ENCODE measurements around the gene ACP7. TPM values are rescaled to one million over a fixed set of nuclear protein-coding genes. Genes with fewer than 3 reads are reported as not detected.
"Not testable (repeated sequence)": the region's sequence is repeated elsewhere in the genome, so short reads cannot be mapped to it uniquely, and the experiment has no call there.

Gene ACP7
- total RNA-seq, 2 experiments from 2014 or later: not detected

DNA sequence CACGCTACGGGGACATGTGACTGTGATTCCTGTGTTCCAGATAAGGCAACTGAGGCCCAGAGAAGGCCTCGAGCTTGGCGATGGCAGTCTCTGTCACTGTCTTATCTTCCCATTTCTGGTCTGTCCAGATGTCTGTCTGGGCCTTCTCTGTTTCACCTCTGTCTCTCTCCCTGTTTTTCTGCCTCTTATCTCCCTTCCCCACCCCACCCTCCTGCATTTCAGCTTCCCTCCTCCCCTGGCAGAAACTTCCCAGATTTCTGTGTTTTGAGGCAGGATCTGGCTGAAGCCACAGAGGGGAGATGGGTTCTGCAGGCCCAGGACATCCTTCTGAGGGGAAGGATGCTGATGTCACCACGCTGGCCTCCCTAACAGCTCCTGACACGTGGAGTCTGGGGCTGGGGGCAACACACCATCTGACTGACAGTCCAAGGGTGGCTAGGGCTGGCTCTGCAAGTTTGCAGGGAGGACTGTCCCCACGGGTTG, 55.8 kb downstream of the ACP7 start:
- no peaks in the 10 kb centered on the region for H3K36me3 Mint-ChIP-seq (ENCODE audit: low read depth)
- H3K4me1 Mint-ChIP-seq (ENCODE audit: low read depth): peaks cover 2% of the 10 kb centered on the region
- intact Hi-C loops (cut with micrococcal nuclease): no loop called here
- H3K4me3 Mint-ChIP-seq: no peak overlapping the region
- no peak for DNase-seq
- no peaks in the 10 kb centered on the region for H3K9me3 Mint-ChIP-seq
- H3K27ac Mint-ChIP-seq: no peak overlapping the region
- CTCF ChIA-PET: interaction anchor here (0.8 kb wide), 1 partner anchor 18 kb away, joined by 3 read pairs; no protein-coding TSS in a partner anchor
- no peaks in the 10 kb centered on the region for H3K27me3 Mint-ChIP-seq (ENCODE audit: low read depth)

DNA sequence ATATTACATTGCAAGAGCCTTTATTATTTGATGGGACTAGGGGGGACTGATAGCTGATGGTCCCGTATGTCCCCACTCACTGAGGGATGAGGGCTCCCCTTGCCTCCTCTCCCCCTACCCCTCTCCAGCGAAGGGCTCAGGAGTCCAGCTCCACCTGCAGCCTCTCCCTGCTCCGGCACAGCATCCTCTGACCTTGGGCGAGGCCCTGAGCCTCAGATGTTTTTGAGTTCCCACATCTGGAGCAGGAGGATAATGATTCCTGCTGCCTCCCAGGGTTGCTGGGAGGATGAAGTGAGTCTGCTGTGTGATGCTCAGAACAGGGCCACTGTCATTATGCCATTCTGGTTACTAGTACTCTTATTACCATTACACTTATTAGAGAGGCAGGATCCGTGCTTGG, 56.4 kb downstream of the ACP7 start:
- Mint-ChIP-seq H3K9me3 (no peaks in the 10 kb centered on the region), H3K27me3 (ENCODE audit: low read depth) (no peaks in the 10 kb centered on the region), H3K36me3 (ENCODE audit: low read depth) (no peaks in the 10 kb centered on the region), H3K4me1 (ENCODE audit: low read depth) (peaks cover 2% of the 10 kb centered on the region), H3K4me3 (no peak overlapping the region), H3K27ac (no peak overlapping the region)
- no peak for DNase-seq
- intact Hi-C loops (cut with micrococcal nuclease): no loop called here
- CTCF ChIA-PET: interaction anchor here (0.8 kb wide), 1 partner anchor 18 kb away, joined by 3 read pairs; no protein-coding TSS in a partner anchor

DNA sequence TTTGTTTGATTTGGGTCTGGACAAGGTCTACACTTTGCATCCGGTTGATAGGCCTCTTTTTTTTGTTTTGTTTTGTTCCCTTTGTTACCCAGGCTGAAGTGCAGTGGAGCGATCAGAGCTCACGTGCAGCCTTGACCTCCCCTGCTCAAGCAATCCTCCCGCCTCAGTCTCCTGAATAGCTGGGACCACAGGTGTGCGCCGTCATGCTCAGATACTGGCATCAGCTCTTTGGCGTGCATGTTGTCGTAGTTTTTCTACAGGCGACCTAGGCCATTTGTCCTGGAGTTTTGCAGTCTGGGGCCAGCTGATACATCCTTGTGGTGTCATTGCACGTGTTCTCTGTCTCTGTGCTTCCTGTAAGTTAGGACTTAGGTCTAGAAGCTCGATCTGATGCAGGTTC, 57.8 kb downstream of the ACP7 start:
- CTCF ChIA-PET: no interaction called here
- Mint-ChIP-seq H3K27ac (no peak overlapping the region), H3K4me1 (ENCODE audit: low read depth) (peaks cover 2% of the 10 kb centered on the region), H3K36me3 (ENCODE audit: low read depth) (no peaks in the 10 kb centered on the region), H3K27me3 (ENCODE audit: low read depth) (no peaks in the 10 kb centered on the region), H3K9me3 (no peaks in the 10 kb centered on the region), H3K4me3 (no peak overlapping the region)
- no peak for DNase-seq
- intact Hi-C loops (cut with micrococcal nuclease): no loop called here

GRCh38 chr19:39142630-39143029, 58.5 kb downstream of the ACP7 start:
- no peaks in the 10 kb centered on the region for H3K36me3 Mint-ChIP-seq (ENCODE audit: low read depth)
- no peak overlapping the region for H3K4me3 Mint-ChIP-seq
- CTCF ChIA-PET: interaction anchor here (1.4 kb wide), 1 partner anchor 10 kb away, joined by 5 read pairs; no protein-coding TSS in a partner anchor
- H3K9me3 Mint-ChIP-seq: no peaks in the 10 kb centered on the region
- no peak overlapping the region for H3K27ac Mint-ChIP-seq
- no peaks in the 10 kb centered on the region for H3K4me1 Mint-ChIP-seq (ENCODE audit: low read depth)
- H3K27me3 Mint-ChIP-seq (ENCODE audit: low read depth): no peaks in the 10 kb centered on the region
- intact Hi-C loops (cut with micrococcal nuclease): no loop called here
- no peak for DNase-seq

GRCh38 chr19:39143757-39144289, 59.7 kb downstream of the ACP7 start:
- H3K4me3 Mint-ChIP-seq; intact Hi-C loops (cut with micrococcal nuclease); H3K36me3 Mint-ChIP-seq (ENCODE audit: low read depth); H3K4me1 Mint-ChIP-seq (ENCODE audit: low read depth); DNase-seq; H3K9me3 Mint-ChIP-seq; H3K27ac Mint-ChIP-seq; H3K27me3 Mint-ChIP-seq (ENCODE audit: low read depth): not testable (repeated sequence)
- CTCF ChIA-PET: interaction anchor here (0.6 to 1.5 kb wide), 3 partner anchors 11 to 212 kb away, joined by 3 to 6 read pairs (median 5); no protein-coding TSS in a partner anchor

DNA sequence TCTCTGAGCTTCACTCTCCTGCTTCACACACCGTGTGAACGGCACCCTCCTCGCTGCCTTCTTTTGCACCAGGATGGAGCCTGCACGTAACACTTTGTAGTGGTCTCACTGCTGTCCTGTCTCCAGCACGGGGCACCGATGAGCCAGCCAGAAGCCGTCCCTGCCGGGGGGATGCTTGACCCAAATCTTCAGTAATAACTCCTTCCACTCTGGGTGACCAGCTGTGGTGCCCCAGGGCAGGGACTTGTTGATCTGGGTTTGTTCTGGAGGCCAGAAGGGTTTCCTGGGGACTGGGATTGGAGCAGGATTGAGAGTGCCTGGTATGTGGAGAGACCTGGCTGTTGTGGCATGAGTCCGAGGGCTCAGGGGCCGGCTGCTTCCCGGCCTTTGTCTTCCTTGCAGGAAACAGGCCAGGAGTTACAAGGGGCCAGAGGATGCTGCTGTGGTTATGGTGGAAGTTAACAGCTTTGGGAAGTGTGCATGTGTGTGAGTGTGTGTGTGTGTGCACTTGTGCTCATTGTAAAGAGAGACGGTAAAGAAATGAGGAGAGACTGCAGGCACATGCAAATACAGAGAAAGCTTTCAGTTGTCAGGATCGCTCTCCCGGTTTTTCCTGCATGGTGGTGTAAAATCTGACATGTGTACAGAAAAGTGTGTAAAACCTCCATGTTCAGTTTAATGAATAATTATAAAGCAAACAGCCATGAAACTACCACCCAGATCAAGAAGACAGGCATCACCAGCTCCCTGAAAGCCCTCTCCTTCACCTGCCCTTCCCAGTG, 60.3 kb downstream of the ACP7 start:
- CTCF ChIA-PET: interaction anchor here (0.5 to 1.5 kb wide), 4 partner anchors 12 to 194 kb away, joined by 5 to 8 read pairs (median 6); no protein-coding TSS in a partner anchor
- Mint-ChIP-seq H3K27me3 (ENCODE audit: low read depth) (no peaks in the 10 kb centered on the region), H3K4me1 (ENCODE audit: low read depth) (no peaks in the 10 kb centered on the region), H3K27ac (no peak overlapping the region), H3K36me3 (ENCODE audit: low read depth) (peaks cover 3% of the 10 kb centered on the region), H3K9me3 (no peaks in the 10 kb centered on the region), H3K4me3 (no peak overlapping the region)
- intact Hi-C loops (cut with micrococcal nuclease): no loop called here
- DNase-seq: no peak

DNA sequence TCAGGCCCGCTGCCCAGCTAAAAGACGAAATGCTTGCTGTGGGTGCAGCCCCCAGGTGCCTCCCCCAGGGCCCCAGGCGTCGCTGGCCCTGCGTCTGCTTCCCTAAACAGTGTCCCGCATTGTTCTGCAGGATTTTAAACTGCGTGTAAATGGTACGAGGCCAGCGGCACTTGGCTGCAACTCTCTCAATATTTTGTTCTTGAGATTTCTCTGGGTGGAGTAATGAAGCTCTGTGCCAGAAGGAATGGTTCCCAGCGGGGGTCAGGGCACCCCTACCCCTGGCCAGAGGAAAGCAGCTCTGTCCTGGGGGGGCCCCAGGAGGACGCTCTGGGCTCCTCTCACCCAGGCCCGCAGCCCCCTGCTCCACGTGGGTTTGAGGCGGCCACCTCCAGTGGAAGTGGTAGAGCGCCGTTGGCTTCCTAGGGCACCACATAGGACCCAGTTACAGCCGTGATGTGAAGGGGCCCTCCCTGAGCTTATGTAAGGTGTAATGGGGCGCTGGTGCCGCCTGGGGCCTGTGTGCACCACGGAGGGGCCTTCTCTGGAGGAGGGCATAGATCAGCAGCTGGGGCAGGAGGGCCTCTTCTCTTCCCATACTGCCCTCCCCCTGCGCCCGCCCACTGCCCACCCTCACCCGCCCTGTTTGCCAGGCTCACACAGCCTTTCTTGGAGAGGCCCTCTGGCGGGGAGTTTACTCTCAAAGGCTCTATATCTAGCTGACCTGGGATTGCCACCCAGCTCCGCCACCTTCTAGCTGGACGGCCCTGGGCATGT, 61.2 kb downstream of the ACP7 start:
- intact Hi-C loops (cut with micrococcal nuclease): no loop called here
- CTCF ChIA-PET: interaction anchor here (1.4 to 1.6 kb wide), 3 partner anchors 23 to 35 kb away, joined by 3 to 6 read pairs (median 3); no protein-coding TSS in a partner anchor
- Mint-ChIP-seq H3K27me3 (ENCODE audit: low read depth) (no peaks in the 10 kb centered on the region), H3K9me3 (no peaks in the 10 kb centered on the region), H3K4me3 (no peak overlapping the region), H3K36me3 (ENCODE audit: low read depth) (peaks cover 3% of the 10 kb centered on the region), H3K4me1 (ENCODE audit: low read depth) (peaks cover 2% of the 10 kb centered on the region), H3K27ac (no peak overlapping the region)
- DNase-seq: no peak

- Mint-ChIP-seq H3K4me1 (ENCODE audit: low read depth) (peaks cover 2% of the 10 kb centered on the region), H3K27me3 (ENCODE audit: low read depth) (no peaks in the 10 kb centered on the region), H3K9me3 (no peaks in the 10 kb centered on the region), H3K36me3 (ENCODE audit: low read depth) (peaks cover 3% of the 10 kb centered on the region), H3K4me3 (no peak overlapping the region), H3K27ac (no peak overlapping the region)
- DNase-seq: no peak
- CTCF ChIA-PET: interaction anchor here (1.4 to 1.6 kb wide), 2 partner anchors 24 to 36 kb away, joined by 3 read pairs; no protein-coding TSS in a partner anchor
- intact Hi-C loops (cut with micrococcal nuclease): no loop called here
These were observed 61.9 kb downstream of the ACP7 start for GRCh38 chr19:39146091-39146490.

GRCh38 chr19:39146686-39147450, 62.7 kb downstream of the ACP7 start:
- Mint-ChIP-seq H3K4me3 (no peak overlapping the region), H3K36me3 (ENCODE audit: low read depth) (peaks cover 3% of the 10 kb centered on the region), H3K27ac (no peak overlapping the region), H3K4me1 (ENCODE audit: low read depth) (peaks cover 2% of the 10 kb centered on the region), H3K9me3 (no peaks in the 10 kb centered on the region), H3K27me3 (ENCODE audit: low read depth) (no peaks in the 10 kb centered on the region)
- CTCF ChIA-PET: interaction anchor here (1.4 to 1.6 kb wide), 2 partner anchors 25 to 36 kb away, joined by 3 read pairs; no protein-coding TSS in a partner anchor
- DNase-seq: no peak
- intact Hi-C loops (cut with micrococcal nuclease): no loop called here

- H3K27ac Mint-ChIP-seq: no peak overlapping the region
- no peak overlapping the region for H3K4me3 Mint-ChIP-seq
- CTCF ChIA-PET: no interaction called here
These were observed 63.3 kb downstream of the ACP7 start for GRCh38 chr19:39147480-39147879.

GRCh38 chr19:39148939-39149529, 64.9 kb downstream of the ACP7 start:
- CTCF ChIA-PET: no interaction called here

More at GRCh38 chr19:39147480-39147879, 63.3 kb downstream of the ACP7 start:
- intact Hi-C loops (cut with micrococcal nuclease): no loop called here
- no peak for DNase-seq
- Mint-ChIP-seq H3K27me3 (ENCODE audit: low read depth) (no peaks in the 10 kb centered on the region), H3K36me3 (ENCODE audit: low read depth) (peaks cover 3% of the 10 kb centered on the region), H3K9me3 (no peaks in the 10 kb centered on the region), H3K4me1 (ENCODE audit: low read depth) (peaks cover 2% of the 10 kb centered on the region)

More at GRCh38 chr19:39148939-39149529, 64.9 kb downstream of the ACP7 start:
- Mint-ChIP-seq H3K27me3 (ENCODE audit: low read depth) (no peaks in the 10 kb centered on the region), H3K4me3 (no peak overlapping the region), H3K4me1 (ENCODE audit: low read depth) (peaks cover 5% of the 10 kb centered on the region), H3K36me3 (ENCODE audit: low read depth) (peaks cover 3% of the 10 kb centered on the region), H3K9me3 (no peaks in the 10 kb centered on the region), H3K27ac (no peak overlapping the region)
- intact Hi-C loops (cut with micrococcal nuclease): no loop called here
- no peak for DNase-seq

All from activated naive CD4-positive, alpha-beta T cell treated with anti-CD3 and anti-CD28 coated beads for 36 hours (primary cell).